Measurements from ENCODE around the gene EIF2AK2.

Gene EIF2AK2

DNA sequence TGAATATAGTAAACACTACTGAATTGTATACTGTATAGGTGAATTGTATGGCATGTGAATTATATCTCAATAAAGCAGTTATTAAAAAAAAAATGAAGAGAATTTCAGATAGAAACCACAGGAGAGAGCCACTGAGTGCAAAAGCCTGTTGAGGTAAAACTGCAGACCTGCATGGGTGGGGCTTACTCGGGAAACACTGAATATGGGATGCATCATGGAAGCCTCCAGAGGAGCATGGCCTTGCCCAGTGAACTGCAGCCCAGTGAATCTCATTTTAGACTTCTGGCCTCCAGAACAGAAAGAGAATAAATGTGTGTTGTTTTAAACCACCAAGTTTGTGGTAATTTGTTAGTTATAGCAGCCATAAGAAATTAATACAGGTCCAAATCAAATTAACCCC lies 56.7 kb downstream of the EIF2AK2 start:
- no peak for DNase-seq (ENCODE audit: low read depth in 2 of 2)

DNA sequence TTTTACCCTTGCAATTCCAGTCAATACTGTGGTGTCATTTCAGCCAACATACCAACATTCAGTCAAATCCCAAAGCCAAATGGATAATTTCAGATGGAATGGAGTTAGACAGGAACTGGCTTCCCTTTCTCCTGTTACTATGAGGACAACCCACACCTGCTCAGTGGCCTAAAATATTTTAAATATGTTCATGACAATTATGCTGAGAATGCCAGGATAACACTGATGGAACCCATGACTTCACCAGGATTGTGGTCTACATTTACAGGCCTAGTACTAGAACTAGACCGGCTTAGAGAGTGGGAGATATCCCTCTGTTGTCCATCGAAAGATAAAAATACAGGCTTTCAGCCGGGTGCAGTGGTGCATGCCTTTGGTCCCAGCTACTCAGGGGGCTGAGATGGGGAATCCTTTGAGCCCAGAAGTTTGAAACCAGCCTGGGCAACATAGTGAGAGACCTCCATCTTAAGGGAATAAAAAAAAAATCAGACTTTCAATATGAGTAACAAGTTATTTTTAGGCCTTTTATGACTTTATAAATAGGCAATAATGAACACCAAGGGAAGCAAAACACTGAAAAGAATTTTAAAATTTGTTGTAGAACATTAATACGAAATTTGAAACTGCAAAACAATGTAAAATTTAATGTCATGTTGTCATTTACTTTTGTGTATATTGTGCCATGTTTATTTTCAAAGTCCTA lies 58.2 kb downstream of the EIF2AK2 start:
- no peak for DNase-seq (ENCODE audit: low read depth in 2 of 2)

DNA sequence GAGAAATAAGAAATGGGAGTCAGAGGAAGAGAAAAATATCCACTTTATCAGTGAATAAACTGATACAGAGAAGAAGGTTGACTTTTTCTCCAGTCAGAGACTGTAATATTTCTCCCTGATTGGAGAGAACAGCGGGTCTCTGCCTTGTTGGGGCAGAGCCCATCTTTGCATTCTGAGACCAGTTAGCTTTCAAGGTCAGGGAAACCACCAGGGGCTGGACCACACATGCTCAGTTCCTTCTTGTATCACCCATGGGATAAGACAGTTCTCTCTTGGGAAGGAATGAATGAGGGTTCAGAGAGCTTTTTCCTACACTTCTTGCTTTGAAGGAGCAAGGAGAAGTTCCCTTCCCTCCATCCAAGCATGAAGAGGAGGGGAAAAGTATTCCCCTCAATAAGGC lies 60.2 kb downstream of the EIF2AK2 start:
- no peak for DNase-seq (ENCODE audit: low read depth in 2 of 2)

DNA sequence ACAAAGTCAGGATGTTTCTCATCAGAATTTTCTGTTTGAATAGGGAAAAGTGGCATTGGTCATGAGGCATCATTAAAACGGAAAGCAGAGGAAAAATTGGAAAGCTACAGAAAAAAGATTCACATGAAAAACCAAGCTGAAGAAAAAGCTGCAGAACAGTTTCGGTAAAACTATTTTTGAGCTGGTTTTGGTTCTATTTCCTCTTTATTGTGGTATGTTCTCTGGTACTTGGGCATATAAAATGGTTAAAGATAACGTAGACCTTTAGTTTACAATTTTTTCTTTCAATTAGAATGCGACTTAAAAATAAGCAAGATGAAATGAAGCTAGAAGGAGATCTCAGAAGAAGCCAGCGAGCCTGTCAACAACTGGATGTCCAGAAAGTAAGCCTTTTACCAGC lies 64.9 kb downstream of the EIF2AK2 start:
- no peak for DNase-seq (ENCODE audit: low read depth in 2 of 2)

DNA sequence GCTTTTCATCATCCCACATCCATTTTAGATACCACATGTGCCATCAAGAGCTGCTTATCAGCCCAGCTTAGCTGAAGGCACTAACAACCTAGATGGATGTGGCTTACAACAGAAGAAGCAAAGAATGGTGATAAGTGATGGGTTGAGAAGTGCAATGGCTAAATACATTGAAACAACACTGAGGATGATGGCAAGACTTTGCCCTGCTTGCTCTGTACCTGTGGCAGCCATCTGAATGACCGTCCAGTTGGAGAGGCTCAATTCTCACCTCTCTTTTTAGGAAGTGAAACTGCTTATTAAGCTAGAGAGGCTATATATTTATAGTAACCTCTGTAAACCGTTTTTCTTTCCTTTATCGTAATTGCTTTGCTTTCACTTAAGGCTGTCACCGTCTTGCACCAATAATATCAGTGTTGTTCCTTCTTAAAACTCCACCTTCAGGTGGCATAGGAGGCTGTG lies 66.7 kb downstream of the EIF2AK2 start:
- DNase-seq (ENCODE audit: low read depth in 2 of 2): no peak

DNA sequence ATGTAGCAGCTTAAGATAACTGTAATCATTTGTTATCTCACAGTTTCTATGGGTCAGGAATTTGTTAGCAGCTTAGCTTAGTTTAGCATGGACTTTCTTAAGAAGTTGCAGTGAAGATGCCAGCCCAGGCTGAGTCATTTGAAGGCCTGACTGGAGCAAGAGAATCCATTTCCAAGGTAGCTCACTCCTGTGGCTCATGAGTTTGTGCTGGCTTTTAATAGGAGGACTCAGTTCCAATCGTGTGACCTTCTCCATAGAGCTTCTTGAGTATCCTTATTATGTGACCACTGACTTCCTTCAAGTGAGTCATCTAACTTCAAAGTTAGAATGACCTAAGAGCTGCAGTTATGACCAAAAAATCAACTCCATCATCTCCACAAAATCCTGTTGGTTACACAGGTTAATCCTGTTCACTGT lies 71.0 kb downstream of the EIF2AK2 start:
- no peak for DNase-seq (ENCODE audit: low read depth in 2 of 2)

DNA sequence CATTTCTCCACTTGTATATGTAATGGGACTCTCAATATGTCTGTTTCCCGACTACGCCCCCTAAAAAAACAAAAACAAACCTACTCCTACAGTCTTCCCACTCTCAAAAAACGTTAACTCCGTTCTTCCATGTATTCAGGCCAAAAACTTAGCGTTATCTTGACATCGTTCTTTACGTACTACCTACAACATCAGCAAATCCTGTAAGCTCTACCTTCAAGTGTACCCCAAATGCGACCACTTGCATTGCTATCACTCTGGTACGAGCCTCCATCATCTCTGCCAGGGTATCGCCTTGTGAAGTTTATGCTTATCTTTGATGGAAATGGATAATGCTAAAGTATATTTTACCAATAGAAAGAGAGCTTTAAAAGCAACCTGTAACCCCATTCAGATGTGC lies 72.0 kb downstream of the EIF2AK2 start:
- DNase-seq (ENCODE audit: low read depth in 2 of 2): no peak

DNA sequence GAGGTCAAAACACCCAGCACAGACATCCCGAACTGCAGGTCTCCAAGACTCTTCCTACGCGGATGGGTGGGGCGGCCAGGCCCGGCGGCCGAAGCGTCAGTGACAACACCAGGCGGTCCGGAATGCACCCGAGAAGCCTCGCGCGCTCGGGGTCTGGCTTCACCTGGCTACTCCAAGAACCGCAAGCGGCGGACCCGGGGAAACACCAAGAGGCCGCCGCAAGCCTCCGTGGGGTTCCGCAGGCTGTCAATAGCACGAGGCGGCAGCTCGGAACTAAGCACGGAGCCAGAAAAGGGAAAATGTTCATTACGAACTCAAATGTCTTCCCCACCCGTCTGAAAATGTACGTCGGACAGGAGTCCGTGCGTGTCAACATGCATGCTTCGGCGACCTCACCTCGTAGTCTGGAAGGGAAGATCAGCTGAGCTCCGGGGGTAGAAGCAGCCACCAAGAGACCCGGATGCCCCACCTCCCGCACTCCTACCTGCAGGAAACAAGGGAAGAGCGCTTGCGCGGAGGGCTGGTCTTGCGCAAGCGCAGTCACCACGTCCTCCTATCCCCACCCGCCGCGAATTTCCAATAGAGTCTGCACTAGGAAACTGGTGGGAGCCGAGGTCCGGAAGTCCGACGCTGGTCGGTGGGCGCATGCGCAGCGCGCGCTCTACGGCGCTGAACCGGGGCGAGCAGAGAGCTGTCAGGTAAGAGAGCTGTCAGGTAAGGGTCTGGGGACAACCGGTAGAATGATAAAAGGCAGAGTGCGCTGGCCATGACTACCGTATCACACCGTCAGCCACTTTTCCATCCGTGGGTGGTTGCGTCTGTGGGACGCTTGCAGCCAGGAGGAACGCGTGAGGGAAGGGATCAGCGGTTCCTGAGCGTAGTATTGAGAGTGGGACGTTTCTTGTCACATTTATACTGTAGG lies 72.6 kb downstream of the EIF2AK2 start, which contains the start of the genes GPATCH11 and HEATR5B:
GPATCH11 (plus strand) TSS at position 646 of the 922 bp plus-strand sequence. CDS start 3,864 bp downstream, outside the sequence.
HEATR5B (minus strand) TSS at position 500 of the 922 bp plus-strand sequence. CDS start 958 bp downstream, outside the sequence.
- DNase-seq (ENCODE audit: low read depth in 2 of 2): peak; percentile 90 to 91

DNA sequence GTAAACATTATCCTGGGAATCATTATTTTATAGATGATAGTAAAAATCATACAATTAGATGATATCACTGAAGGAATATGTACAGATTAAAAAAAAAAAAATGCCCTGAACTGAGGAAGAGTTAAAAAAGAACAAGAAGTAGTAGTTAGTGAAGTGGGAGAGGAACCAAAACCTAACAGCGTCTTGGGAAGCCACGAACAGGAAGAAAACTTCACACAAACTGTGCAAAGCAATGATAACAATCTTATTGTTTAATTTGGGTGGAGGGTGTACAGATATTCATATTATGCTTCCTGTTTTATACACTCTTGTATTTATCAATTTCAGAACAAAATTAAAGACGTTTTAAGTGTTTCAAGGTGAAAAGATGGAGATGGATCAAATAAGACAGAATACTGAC lies 76.1 kb downstream of the EIF2AK2 start:
- DNase-seq (ENCODE audit: low read depth in 2 of 2): no peak

DNA sequence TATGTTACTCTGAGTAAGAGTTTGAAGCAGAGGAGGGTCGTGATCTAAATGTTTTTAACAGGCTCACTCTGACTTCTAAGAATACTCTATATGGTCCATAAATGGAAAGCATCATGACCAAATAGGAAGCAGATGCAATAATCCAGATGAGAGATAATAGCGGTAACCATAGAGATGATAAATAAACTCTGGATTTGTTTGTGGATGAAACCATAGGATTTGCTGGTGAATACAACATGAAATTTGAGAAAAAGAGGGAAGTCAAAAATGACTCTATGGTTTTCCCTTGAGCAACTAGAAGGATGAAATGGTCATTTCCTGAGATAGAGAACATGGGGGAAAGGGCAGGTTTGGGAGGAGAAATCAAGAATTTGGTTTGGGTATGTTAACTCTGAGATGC lies 76.5 kb downstream of the EIF2AK2 start:
- no peak for DNase-seq (ENCODE audit: low read depth in 2 of 2)

DNA sequence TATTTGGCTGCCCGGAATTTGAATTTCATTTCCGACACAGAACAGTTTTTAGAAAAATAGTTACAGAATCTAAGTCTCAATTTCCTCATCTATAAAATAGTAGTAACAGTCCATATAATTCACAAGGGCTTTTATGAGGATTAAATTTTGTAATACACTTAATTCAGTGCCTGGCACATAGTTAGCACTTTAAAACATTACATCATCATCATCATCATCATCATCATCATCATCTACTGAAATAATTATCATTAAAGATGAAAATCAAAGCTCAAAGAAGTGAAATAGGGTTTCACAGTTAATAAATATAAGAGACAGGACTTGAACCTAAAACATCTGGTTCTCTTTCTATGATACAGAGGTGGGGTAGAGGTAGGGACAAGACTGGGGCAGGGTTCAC lies 85.8 kb downstream of the EIF2AK2 start:
- DNase-seq (ENCODE audit: low read depth in 2 of 2): no peak

DNA sequence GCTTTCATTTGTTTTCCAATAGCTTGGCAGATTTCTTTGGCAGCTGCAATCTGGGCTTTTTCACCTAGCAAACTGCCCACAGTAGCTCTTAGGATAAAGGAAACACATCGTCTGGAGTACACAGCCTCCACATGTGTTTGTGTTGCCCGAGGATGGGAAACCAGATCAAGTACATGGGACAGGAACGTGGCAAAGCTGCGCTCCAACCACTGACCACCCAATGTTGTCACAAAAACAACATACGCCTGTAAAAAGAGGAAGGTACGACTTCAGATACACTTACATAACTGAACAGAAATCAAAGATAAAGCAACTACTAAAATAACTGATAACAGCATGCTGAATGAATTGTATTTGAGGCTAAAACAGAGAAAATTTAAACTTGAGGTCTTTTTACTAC lies 88.1 kb downstream of the EIF2AK2 start:
- no peak for DNase-seq (ENCODE audit: low read depth in 2 of 2)

DNA sequence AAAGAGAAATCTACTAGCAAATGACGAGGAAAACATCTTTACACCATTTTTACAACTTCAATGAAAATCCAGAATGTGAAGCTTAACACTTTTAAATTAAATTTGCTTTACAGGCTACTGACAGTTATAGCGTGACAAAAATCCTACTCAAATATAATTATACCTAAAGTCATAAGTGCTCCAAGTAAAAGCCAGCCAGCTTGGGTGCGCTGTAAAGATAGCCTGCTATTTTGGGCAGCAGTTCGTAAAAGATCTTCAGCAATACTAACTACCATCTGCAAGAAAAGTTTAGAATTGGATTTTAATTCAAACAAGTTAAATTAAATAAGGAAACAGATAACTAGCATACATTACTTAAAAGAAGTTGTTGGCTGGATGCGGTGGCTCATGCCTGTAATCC lies 95.0 kb downstream of the EIF2AK2 start:
- DNase-seq (ENCODE audit: low read depth in 2 of 2): no peak

DNA sequence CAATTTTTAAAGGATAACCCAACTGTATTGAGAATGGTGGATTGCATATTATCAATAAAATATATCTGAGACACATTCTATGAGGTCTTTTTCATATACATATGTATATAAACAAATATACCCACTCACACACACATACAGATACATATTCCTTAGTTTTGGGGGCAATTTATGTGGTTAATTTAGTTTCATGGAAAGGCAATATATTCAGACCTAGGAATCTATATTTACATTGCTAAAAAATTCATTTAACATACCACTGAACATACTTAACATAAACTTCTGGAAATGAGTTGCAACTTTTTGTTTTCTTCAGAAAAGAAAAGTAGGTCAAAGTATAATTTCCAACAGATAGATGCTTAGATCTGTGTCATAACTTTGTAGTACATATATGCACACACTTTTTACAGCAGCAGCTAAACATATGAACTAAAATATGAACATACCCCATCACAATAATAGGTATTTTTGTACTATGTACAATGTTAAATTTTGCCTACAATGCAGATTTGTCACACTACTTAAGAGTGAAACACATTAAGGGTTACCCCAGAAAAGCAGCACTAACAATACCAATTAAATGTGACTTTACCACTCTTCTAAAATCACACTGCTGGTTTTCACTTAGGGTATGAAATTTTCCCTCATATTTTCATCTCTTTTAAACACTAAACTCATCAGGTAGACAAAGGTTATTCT lies 95.6 kb downstream of the EIF2AK2 start:
- DNase-seq (ENCODE audit: low read depth in 2 of 2): no peak

DNA sequence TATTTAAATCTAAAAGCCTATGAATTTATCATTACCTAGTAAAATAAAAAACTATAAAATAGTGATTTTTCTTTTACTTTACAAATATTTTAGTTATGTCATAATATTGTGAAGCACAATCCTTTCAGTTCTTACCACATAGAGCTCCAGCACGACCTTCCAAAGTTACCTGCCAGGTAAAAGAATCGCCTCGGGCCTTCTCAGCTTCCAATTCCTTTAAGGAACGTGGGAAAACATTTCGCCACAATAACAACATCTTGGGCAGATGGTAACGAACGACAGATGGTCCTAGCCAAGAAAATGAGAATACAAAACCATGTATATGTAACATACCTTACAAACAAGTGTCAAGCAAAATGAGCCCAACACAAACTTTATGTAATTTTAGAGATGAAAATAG lies 96.3 kb downstream of the EIF2AK2 start:
- DNase-seq (ENCODE audit: low read depth in 2 of 2): no peak

DNA sequence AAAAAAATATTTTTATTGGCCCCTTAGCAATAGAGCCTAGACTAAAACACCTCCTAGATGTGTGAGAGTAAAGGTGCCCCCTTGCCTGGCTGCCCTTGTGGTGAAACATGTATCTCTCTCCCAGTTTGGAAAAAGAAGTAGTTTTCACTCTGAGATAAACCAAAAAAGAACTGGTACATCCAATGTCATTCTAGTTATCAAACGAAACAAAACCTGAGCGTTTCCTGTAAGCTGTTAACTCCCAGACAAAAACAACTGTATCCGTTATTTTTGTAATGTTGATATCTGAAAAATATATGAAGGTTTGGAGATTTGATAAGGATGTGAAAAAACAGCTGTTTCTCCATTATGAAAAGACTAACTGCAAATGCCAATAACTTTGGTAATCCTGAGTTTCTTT lies 96.9 kb downstream of the EIF2AK2 start:
- DNase-seq (ENCODE audit: low read depth in 2 of 2): no peak

DNA sequence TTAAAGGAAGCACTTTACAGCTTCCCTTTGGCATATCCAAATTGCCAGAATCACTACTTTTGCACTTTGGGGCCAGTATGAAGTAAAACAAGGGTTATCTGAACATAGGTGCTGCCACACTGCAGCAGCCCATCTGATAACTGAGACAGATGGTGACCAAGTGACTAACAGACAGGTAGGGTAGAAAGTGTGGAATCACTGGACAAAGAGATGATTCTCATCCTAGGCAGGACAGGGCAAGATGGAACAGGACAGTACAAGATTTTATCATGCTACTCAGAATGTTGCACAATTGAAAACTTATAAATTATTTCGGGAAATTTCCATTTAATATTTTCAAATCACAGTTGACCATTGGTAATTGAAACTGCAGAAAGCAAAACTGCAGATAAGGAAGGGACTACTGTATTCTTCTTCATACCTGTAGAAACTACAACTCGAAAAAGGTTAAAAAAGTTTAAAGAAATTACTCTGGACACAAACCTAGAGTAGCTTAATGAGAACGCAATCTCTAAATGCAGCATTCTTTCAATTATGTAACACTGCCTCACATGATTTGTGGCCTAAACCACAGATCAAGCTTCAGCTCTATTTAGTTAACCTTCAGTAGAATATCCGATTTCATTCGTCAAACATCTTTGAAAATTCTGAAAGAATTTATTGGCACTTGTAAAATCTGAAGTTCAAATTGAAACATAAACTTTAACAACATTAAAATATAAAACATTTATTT lies 104.0 kb downstream of the EIF2AK2 start:
- DNase-seq (ENCODE audit: low read depth in 2 of 2): no peak

All from stimulated activated CD8-positive, alpha-beta memory T cell treated with anti-CD3 and anti-CD28 coated beads, Interleukin-15, amount 100 ng/mL, for 48 hours (primary cell).